HG02884 (cell line): ENCODE results near the gene CPNE6.

ENCODE experiments used
- ATAC-seq: cut with Tn5 transposase; IDR thresholded peaks from one replicate; pipeline ENCODE4 v1.9.1; 2021; ENCODE audit warnings: mild to moderate bottlenecking, moderate library complexity; ENCODE audit not compliant: unreplicated experiment

CPNE6 gene

GRCh38 chr14:24054324-24054641, 17.1 kb upstream of the CPNE6 start:
- ATAC-seq: no peak

- no peak for ATAC-seq
Observed at GRCh38 chr14:24054646-24055045, 16.7 kb upstream of the CPNE6 start.

- no peak for ATAC-seq
Observed at GRCh38 chr14:24055971-24056799, 15.2 kb upstream of the CPNE6 start.

GRCh38 chr14:24056800-24057184, 14.6 kb upstream of the CPNE6 start:
- ATAC-seq: no peak

GRCh38 chr14:24057271-24057670, 14.1 kb upstream of the CPNE6 start:
- no peak for ATAC-seq

GRCh38 chr14:24057867-24058259, 13.5 kb upstream of the CPNE6 start:
- ATAC-seq: no peak

GRCh38 chr14:24058260-24058950, 13.0 kb upstream of the CPNE6 start:
- no peak for ATAC-seq

- no peak for ATAC-seq
Observed at GRCh38 chr14:24058951-24059475, 12.3 kb upstream of the CPNE6 start.

- ATAC-seq: no peak
Observed at GRCh38 chr14:24059841-24060388, 11.4 kb upstream of the CPNE6 start.

GRCh38 chr14:24060443-24060842, 10.9 kb upstream of the CPNE6 start:
- no peak for ATAC-seq

- no peak for ATAC-seq
Observed at GRCh38 chr14:24060984-24061913, 10.1 kb upstream of the CPNE6 start.

GRCh38 chr14:24062216-24062980, 9.0 kb upstream of the CPNE6 start:
- no peak for ATAC-seq

GRCh38 chr14:24063263-24063836, 8.0 kb upstream of the CPNE6 start:
- ATAC-seq: no peak

GRCh38 chr14:24064091-24064795, 7.1 kb upstream of the CPNE6 start:
- no peak for ATAC-seq

GRCh38 chr14:24064856-24065255, 6.5 kb upstream of the CPNE6 start:
- ATAC-seq: no peak

- no peak for ATAC-seq
Observed at GRCh38 chr14:24065408-24065807, 6.0 kb upstream of the CPNE6 start.

- no peak for ATAC-seq
Observed at GRCh38 chr14:24066496-24067132, 4.7 kb upstream of the CPNE6 start.

GRCh38 chr14:24067133-24068082, 4.0 kb upstream of the CPNE6 start:
- no peak for ATAC-seq
